ENCODE measurements around the gene OR8S1.
"Not testable (repeated sequence)": the region's sequence is repeated elsewhere in the genome, so short reads cannot be mapped to it uniquely, and the experiment has no call there.

Gene OR8S1

GRCh38 chr12:48508987-48509386, 16.4 kb upstream of the OR8S1 start:
- no peak for DNase-seq
- no peak overlapping the region for H3K27ac Mint-ChIP-seq
- TF ChIP-seq, protein P1, sequence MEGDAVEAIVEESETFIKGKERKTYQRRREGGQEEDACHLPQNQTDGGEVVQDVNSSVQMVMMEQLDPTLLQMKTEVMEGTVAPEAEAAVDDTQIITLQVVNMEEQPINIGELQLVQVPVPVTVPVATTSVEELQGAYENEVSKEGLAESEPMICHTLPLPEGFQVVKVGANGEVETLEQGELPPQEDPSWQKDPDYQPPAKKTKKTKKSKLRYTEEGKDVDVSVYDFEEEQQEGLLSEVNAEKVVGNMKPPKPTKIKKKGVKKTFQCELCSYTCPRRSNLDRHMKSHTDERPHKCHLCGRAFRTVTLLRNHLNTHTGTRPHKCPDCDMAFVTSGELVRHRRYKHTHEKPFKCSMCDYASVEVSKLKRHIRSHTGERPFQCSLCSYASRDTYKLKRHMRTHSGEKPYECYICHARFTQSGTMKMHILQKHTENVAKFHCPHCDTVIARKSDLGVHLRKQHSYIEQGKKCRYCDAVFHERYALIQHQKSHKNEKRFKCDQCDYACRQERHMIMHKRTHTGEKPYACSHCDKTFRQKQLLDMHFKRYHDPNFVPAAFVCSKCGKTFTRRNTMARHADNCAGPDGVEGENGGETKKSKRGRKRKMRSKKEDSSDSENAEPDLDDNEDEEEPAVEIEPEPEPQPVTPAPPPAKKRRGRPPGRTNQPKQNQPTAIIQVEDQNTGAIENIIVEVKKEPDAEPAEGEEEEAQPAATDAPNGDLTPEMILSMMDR (IDR thresholded peaks at IDR 0.05) = no peak
- peaks cover 16% of the 10 kb centered on the region for H3K27me3 Mint-ChIP-seq (ENCODE audit: low read depth, poor library complexity)
- H3K9me3 Mint-ChIP-seq = peaks cover 33% of the 10 kb centered on the region
- no peaks in the 10 kb centered on the region for H3K36me3 Mint-ChIP-seq (ENCODE audit: low read depth)
- H3K4me1 Mint-ChIP-seq = no peaks in the 10 kb centered on the region
- H3K4me3 Mint-ChIP-seq = no peak overlapping the region

DNA sequence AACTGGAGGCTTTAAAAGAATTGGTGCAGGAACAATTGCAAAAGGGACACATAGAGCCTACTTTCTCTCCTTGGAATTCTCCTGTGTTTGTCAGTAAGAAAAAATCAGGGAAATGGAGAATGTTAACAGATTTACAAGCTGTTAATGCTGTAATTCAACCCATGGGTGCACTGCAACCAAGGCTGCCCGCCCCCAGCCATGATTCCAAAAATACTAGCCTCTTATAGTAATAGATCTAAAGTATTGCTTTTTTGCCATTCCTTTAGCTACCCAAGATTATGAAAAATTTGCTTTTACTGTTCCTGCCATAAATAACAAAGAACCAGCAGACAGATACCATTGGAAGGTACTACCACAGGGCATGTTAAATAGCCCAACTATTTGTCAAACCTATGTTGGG, 15.3 kb upstream of the OR8S1 start:
- peaks cover 39% of the 10 kb centered on the region for H3K9me3 Mint-ChIP-seq
- H3K27ac Mint-ChIP-seq = no peak overlapping the region
- no peaks in the 10 kb centered on the region for H3K4me1 Mint-ChIP-seq
- TF ChIP-seq, protein P1 (IDR thresholded peaks at IDR 0.05) = no peak
- no peak overlapping the region for H3K4me3 Mint-ChIP-seq
- DNase-seq = no peak
- H3K27me3 Mint-ChIP-seq (ENCODE audit: low read depth, poor library complexity) = peaks cover 9% of the 10 kb centered on the region
- H3K36me3 Mint-ChIP-seq (ENCODE audit: low read depth) = no peaks in the 10 kb centered on the region

DNA sequence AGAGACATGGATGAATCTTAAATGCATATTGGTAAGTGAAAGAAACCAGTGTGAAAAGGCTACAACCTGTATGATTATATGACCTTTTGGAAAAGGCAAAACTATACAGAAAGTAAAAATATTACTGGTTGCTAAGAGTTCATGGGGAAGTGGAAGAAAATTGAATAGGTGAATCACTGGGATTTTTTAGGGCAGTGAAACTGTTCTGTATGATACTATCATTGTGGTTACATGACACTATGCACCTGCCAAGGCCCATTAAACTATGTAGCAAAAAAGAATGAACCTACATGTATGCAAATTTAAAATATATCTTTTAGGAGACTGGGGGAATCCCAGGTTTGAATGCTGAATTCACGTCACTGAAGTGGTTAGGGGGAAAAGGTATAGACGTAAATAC, 12.6 kb upstream of the OR8S1 start:
- Mint-ChIP-seq H3K9me3 (peaks cover 40% of the 10 kb centered on the region), H3K4me1 (no peaks in the 10 kb centered on the region), H3K36me3 (ENCODE audit: low read depth) (no peaks in the 10 kb centered on the region), H3K27ac (no peak overlapping the region), H3K27me3 (ENCODE audit: low read depth, poor library complexity) (peaks cover 7% of the 10 kb centered on the region), H3K4me3 (no peak overlapping the region)
- DNase-seq = no peak
- TF ChIP-seq, protein P1 (IDR thresholded peaks at IDR 0.05) = no peak

GRCh38 chr12:48514728-48515127, 10.7 kb upstream of the OR8S1 start:
- Mint-ChIP-seq H3K4me1 (no peaks in the 10 kb centered on the region), H3K27ac (no peak overlapping the region), H3K27me3 (ENCODE audit: low read depth, poor library complexity) (peaks cover 4% of the 10 kb centered on the region), H3K9me3 (peaks cover 46% of the 10 kb centered on the region), H3K36me3 (ENCODE audit: low read depth) (no peaks in the 10 kb centered on the region), H3K4me3 (no peak overlapping the region)
- TF ChIP-seq, protein P1 (IDR thresholded peaks at IDR 0.05) = no peak
- no peak for DNase-seq

GRCh38 chr12:48520381-48520780, 5.1 kb upstream of the OR8S1 start:
- H3K4me3 Mint-ChIP-seq; H3K4me1 Mint-ChIP-seq; DNase-seq; H3K9me3 Mint-ChIP-seq; H3K36me3 Mint-ChIP-seq (ENCODE audit: low read depth); H3K27ac Mint-ChIP-seq; H3K27me3 Mint-ChIP-seq (ENCODE audit: low read depth, poor library complexity): not testable (repeated sequence)

- Mint-ChIP-seq H3K27me3 (ENCODE audit: low read depth, poor library complexity) (peaks cover 12% of the 10 kb centered on the region), H3K4me3 (no peak overlapping the region), H3K27ac (no peak overlapping the region), H3K36me3 (ENCODE audit: low read depth) (no peaks in the 10 kb centered on the region), H3K4me1 (no peaks in the 10 kb centered on the region), H3K9me3 (no peaks in the 10 kb centered on the region)
- TF ChIP-seq, protein P1 (IDR thresholded peaks at IDR 0.05) = no peak
- no peak for DNase-seq
Measured at GRCh38 chr12:48527891-48528670, 2.6 kb downstream of the OR8S1 start.

All from nephron progenitor cell (in vitro differentiated cells).